NAMALWA (cell line): ENCODE data around the gene IFNL4.
A peak's percentile ranks its signal among the peaks of the same experiment; 100 is the strongest.
"Not testable (repeated sequence)": the region's sequence is repeated elsewhere in the genome, so short reads cannot be mapped to it uniquely, and the experiment has no call there.

Source experiments
- DNase-seq: peaks from one replicate; pipeline ENCODE4 v3.0.0-alpha.2; 2015; ENCODE audit warnings: low spot score

IFNL4 gene

GRCh38 chr19:39257227-39257626 lies 8.6 kb upstream of the IFNL4 start:
- no peak for DNase-seq

- DNase-seq = no peak
Observed at GRCh38 chr19:39254531-39255345, 6.1 kb upstream of the IFNL4 start.

- no peak for DNase-seq
Observed at GRCh38 chr19:39253374-39254149, 4.9 kb upstream of the IFNL4 start.

GRCh38 chr19:39252458-39252857 lies 3.8 kb upstream of the IFNL4 start:
- DNase-seq = no peak

- no peak for DNase-seq
Observed at GRCh38 chr19:39251846-39252245, 3.2 kb upstream of the IFNL4 start.

- DNase-seq = no peak
Observed at GRCh38 chr19:39251081-39251480, 2.4 kb upstream of the IFNL4 start.

GRCh38 chr19:39247701-39248664 lies 673 bp downstream of the IFNL4 start:
- no peak for DNase-seq

GRCh38 chr19:39246951-39247669 lies 1.5 kb downstream of the IFNL4 start:
- no peak for DNase-seq

GRCh38 chr19:39245166-39245565 lies 3.5 kb downstream of the IFNL4 start:
- not testable (repeated sequence) for DNase-seq

- DNase-seq = not testable (repeated sequence)
Observed at GRCh38 chr19:39244410-39245100, 4.1 kb downstream of the IFNL4 start, which contains the start of gene IFNL3. TSS of gene IFNL3 (minus strand) at chr19:39245006. CDS start at chr19:39244967, 39 bp downstream.

GRCh38 chr19:39243741-39244140 lies 4.9 kb downstream of the IFNL4 start:
- DNase-seq = not testable (repeated sequence)

GRCh38 chr19:39240421-39240820 lies 8.2 kb downstream of the IFNL4 start:
- no peak for DNase-seq

- no peak for DNase-seq
Observed at GRCh38 chr19:39238944-39239343, 9.7 kb downstream of the IFNL4 start.

- DNase-seq = no peak
Observed at GRCh38 chr19:39238209-39238608, 10.4 kb downstream of the IFNL4 start.

- DNase-seq = peak; percentile 64
Observed at GRCh38 chr19:39237200-39238184, 11.2 kb downstream of the IFNL4 start.

- no peak for DNase-seq
Observed at GRCh38 chr19:39236527-39236926, 12.1 kb downstream of the IFNL4 start.

- no peak for DNase-seq
Observed at GRCh38 chr19:39232708-39233107, 15.9 kb downstream of the IFNL4 start.

GRCh38 chr19:39230096-39230764 lies 18.4 kb downstream of the IFNL4 start:
- DNase-seq = no peak

- DNase-seq = peak; percentile 35
Observed at GRCh38 chr19:39224910-39225309, 23.7 kb downstream of the IFNL4 start.
